D721Med (cell line): ENCODE measurements around the gene NKTR.
A peak's percentile ranks its signal among the peaks of the same experiment; 100 is the strongest.

Experiments
- DNase-seq: peaks from one replicate; pipeline ENCODE4 v3.0.0; 2011; ENCODE audit warnings: low spot score; ENCODE audit not compliant: insufficient read length
- FAIRE-seq: peaks from 2 replicates; lab custom pipeline; 2011; peaks lifted over from hg19 to GRCh38; lab: Jason Lieb, UNC
- TF ChIP-seq, protein P1 (sequence below): IDR thresholded peaks from 2 replicates; pipeline ENCODE4 v1.5.1; 2012; ENCODE audit warnings: mild to moderate bottlenecking, control low read depth; ENCODE audit not compliant: insufficient read depth; ENCODE audit errors: missing control alignments

NKTR gene

GRCh38 chr3:42686832-42687650, 86.6 kb downstream of the NKTR start:
- FAIRE-seq = no peak
- TF ChIP-seq, protein P1, sequence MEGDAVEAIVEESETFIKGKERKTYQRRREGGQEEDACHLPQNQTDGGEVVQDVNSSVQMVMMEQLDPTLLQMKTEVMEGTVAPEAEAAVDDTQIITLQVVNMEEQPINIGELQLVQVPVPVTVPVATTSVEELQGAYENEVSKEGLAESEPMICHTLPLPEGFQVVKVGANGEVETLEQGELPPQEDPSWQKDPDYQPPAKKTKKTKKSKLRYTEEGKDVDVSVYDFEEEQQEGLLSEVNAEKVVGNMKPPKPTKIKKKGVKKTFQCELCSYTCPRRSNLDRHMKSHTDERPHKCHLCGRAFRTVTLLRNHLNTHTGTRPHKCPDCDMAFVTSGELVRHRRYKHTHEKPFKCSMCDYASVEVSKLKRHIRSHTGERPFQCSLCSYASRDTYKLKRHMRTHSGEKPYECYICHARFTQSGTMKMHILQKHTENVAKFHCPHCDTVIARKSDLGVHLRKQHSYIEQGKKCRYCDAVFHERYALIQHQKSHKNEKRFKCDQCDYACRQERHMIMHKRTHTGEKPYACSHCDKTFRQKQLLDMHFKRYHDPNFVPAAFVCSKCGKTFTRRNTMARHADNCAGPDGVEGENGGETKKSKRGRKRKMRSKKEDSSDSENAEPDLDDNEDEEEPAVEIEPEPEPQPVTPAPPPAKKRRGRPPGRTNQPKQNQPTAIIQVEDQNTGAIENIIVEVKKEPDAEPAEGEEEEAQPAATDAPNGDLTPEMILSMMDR = no peak
- no peak for DNase-seq

GRCh38 chr3:42688016-42688415, 87.5 kb downstream of the NKTR start:
- TF ChIP-seq, protein P1 = no peak
- no peak for FAIRE-seq
- DNase-seq = no peak

DNA sequence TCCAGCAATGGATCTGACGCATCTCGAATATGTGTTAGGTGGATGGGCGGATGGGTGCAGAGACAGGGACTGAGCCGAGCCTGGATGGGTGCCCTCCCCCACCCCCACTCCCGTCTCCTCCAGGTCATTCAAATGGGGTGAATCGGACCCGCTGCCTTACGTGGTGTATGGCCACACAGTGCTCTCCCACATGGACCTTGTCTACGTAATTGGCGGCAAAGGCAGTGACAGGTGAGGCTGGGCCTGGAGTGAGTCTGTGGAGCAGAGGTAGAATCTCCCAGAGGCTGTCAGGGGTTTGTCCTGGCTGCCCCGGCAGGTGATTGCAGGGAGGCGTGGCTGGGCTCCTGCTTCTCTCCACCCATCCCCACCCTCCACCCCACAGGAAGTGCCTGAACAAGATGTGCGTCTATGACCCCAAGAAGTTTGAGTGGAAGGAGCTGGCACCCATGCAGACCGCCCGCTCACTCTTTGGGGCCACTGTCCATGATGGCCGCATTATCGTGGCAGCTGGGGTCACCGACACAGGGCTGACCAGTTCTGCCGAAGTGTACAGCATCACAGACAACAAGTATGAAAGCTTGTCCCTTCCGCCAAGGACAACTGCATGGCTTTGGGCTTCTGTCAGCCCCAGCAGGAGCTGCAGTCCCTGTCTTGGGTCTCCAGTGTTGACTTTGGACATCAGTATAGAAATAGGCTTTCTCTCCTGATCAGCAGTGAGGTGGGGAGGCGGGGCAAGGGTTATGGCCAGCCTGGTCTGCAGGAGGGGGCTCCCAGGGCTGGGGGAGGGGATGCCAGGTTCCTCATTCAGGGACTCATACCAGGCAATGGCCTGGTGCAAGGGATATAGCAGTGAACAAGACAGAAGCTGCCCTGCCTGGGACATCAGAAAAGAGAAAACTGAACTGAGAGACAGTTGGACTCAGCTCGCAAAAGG, 88.3 kb downstream of the NKTR start:
- TF ChIP-seq, protein P1 = no peak
- no peak for FAIRE-seq

GRCh38 chr3:42689421-42690014, 89.0 kb downstream of the NKTR start:
- TF ChIP-seq, protein P1 = no peak
- no peak for DNase-seq
- no peak for FAIRE-seq

More for the DNA sequence above, 88.3 kb downstream of the NKTR start:
- no peak for DNase-seq

DNA sequence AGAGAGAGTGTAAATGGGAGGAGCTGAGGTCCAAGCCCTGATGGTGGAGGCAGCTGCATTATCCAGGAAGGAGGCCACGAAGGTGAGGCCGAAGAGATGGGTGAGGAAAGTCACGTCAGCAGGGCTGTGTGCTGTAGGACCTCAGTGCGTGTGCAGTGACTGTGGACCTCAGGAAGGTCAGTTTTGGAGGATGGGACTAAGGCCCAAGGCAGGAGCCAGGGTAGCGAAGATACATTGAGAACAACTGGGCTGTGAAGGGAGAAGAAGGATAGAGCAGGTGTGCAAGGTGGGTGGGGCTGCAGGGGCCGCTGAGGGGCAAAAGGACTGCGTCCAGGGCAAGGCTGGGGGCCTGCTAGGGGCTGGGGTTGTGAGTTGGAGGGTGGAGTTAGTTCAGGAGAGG, 89.7 kb downstream of the NKTR start:
- no peak for DNase-seq
- no peak for FAIRE-seq
- TF ChIP-seq, protein P1 = no peak

- DNase-seq = peak; percentile 6
- TF ChIP-seq, protein P1 = no peak
- no peak for FAIRE-seq
Measured at GRCh38 chr3:42690766-42691680, 90.5 kb downstream of the NKTR start.
